GM18520 (cell line): Measurements from ENCODE around the gene ZNF880.
A peak's percentile ranks its signal among the peaks of the same experiment; 100 is the strongest.
"Not testable (repeated sequence)": the region's sequence is repeated elsewhere in the genome, so short reads cannot be mapped to it uniquely, and the experiment has no call there.

Source experiments
- ATAC-seq: cut with Tn5 transposase; IDR thresholded peaks from one replicate; pipeline ENCODE4 v1.9.1; 2021; ENCODE audit not compliant: unreplicated experiment

Gene ZNF880

DNA sequence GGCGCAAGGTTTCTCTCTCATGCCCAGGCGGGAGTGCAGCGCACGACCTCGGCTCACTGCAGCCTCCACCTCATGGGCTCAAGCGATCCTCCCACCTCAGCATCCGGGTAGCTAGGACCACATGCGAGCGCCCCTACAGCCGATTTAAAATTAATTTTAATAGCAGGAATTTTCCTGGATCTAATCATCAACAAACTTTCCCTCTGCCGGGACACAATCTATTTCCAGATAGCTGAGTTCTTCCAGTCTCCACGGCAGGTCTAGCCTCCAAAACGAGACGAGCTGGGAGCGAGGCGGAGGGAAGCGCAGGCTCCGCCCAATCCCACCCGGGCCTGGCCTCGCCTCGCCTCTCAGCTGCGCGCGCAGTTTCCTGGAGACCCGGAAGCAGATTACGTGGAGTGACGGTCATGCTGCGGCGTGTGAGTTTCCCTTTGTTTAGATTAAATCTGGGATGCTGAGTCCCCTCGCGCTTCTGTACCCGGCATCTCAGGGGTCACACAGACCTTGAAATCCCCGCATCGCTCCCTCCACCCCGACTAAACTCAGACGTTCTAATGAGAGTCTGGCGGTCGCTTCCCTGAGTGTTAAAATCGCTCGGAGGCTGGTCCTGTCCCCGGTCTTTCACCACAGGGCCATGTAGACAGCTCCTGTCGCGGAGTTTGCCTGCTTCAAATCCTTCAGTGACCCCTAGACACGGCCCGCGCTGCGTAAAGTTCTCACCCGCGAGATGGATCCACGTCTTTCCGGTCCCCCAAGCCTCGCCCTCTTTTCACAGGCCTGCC, at the start of gene ZNF880:
ZNF880 (plus strand) TSS at position 365 of the 782 bp plus-strand sequence; CDS start at position 408, 43 bp downstream.
- ATAC-seq = no peak

DNA sequence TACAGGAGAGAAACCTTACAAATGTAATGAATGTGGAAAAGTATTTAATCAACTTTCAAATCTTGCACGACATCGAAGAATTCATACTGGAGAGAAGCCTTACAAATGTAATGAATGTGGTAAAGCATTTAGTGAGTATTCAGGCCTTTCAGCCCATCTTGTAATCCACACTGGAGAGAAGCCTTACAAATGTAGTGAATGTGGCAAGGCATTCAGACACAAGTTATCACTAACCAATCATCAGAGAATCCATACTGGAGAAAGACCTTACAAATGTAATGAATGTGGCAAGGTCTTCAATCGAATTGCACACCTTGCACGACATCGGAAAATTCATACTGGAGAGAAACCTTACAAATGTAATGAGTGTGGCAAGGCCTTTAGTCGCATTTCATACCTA, 47.3 kb upstream of the ZNF880 start:
- ATAC-seq = no peak

DNA sequence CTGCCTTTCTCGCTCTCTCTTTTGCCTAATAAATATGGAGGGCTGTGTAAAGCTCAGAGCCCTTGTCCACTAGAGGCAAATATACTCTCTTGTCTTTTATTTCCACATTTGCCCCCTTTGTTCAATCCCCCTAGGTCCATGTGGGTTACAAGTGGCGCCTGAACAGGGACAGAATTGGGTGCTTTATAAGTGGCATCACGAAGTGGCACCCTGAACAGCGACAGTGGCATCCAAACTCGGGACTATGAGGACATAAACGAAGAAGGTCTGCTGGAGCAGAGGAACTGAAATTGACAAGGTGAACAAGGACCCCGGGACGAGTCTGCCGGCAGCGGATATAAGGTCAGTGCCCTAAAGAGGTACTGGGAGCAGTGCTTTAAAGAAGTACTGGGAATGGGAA, 38.0 kb upstream of the ZNF880 start:
- no peak for ATAC-seq

DNA sequence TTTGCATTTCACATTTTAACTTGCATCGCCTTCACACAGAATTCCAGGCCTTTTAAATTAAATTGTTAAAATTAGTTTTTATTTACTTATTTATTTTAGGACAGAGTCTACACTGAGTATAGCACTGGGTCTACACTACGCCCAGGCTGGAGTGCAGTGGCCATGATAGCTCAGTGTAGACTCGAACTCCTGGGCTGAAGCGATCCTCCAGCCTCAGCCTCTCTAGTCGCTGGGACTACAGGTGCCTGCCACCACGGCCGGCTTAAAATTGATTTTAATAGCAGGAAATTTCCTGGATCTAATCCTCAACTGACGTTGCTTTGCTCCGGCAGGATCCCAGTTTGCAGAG, 34.0 kb upstream of the ZNF880 start:
- no peak for ATAC-seq

DNA sequence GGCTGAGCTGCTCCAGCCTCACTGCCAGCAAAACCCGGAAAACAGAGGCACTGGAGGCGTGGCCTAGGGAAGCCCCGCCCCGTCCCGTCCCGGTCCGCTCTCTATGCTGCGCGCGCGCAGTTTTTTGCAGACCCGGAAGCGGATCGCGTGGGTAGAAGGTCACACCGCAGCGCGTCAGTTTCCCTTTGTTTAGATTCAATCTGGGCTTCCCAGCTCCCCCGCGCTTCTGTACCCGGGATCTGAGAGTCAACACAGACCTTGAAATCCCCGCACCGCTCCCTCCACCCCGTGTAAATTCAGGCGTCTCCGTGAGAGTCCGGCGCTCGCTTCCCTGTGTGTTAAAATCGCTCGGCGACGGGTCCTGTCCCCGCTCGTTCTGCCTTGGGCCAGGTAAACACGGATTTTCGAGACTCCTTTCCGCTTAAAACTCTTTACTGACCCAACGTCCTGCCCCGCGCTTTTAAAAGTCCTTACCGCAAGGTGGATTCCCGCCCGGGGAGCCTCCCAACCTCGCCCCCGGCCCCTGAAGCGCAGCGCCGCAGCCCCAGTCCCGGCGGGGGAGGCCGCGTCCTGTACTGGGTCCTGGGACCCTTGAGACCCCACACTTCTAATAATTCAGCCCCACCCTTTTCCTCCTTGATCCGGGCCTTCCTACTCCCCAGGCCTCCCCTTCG, 33.5 kb upstream of the ZNF880 start, which contains the start of gene ZNF610:
ZNF610 (plus strand) TSS at position 127 of the 674 bp plus-strand sequence. CDS start 12,930 bp downstream, outside the sequence.
- ATAC-seq = no peak

DNA sequence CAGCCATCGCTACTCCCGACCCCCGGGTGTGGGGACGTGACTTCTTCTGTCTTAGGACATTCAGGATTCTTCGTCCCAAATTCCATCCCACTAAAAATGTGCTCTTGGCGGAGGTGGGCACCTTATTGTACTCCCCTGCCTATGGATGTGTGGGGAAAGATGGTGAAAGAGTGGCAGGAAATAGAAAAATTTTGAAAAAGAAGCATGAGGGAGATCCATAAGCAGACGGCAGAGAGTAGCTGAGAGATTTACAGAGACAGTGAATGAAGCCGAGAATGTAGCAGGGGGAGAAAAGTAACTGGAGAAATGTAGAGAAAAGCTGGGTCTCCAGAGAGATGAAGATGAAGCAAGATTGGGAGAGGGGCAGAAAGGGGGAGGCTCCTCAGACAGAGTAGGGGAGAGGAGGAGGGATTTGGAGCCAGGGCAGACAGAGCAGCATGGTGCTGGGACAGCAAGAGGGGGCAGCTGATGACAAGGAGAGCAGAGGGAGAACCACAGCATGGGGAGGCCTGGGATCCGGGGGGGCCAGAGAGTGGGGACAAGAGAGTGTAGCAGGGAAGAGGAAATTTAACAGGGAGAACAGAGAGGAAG, 32.8 kb upstream of the ZNF880 start:
- no peak for ATAC-seq

DNA sequence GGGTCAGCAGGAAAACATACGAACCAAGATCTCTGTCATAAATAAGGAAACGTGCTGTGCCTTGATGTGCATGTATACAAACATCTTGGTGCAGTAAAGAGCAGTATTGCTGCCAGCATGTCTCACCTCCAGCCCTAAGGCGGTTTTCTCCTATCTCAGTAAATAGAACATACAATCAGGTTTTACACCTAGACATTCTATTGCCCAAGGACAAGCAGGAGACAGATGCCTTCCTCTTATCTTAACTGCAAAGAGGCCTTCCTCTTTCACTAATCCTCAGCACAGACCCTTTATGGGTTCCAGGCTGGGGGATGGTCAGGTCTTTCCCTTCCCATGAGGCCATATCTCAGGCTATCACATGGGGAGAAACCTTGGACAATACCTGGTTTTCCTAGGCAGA, 30.7 kb upstream of the ZNF880 start:
- ATAC-seq = not testable (repeated sequence)

DNA sequence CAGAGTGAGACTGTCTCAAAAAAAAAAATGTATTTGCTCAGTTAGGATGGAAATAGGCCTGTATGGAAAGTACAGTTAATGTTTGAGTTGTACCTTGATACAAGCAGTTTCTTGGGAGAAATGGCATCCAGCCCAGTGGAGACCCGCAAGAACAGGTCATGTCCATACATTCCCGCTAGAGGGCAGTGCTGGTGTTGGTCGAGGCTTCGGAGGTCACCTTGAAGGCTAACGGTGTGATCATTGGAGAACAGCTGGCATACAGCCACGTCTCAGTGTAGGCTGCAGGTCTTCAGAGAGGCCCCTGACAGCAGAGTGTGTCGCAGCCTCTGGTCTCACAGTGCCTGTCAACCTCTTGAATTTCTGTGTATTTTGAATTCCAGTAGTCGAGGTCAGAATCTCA, 26.2 kb upstream of the ZNF880 start:
- ATAC-seq = no peak

DNA sequence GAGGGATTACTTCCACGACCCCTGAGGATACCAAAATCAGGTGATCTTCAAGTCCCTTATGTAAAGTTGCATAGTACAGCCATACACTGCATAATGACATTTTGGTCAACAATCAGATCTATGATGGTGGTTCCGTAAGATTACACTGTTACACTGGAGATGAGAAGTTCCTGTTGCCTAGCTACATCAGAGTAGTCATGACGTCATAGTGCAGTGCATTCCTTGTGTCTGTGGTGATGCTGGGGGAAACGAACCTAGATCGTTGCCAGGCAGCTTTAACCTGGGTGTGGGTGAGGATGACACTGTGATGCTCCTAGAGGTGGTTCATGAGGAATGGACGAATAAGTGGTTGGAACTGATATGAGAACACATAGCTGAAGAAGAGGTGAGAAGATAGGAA, 24.6 kb upstream of the ZNF880 start:
- no peak for ATAC-seq

DNA sequence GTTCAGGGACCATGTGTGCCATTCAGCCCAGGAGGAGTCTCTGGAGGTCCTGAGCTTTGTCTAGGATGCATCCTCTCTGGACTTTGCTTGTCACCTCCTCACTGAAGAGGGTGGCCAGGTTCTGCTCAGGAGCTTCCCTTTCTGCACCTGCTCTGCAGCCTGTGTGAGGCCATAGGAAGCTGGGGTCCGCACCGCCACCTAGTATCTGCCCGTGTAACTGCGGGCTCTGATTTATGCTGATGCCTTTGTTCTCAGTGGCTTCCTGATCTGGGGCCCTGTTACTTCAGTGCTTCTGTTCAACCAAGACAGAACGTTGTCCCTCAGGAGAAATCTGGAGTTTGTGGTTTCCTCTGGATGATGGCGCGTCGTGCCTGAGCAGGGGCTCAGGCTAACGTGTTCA, 18.2 kb upstream of the ZNF880 start:
- ATAC-seq = no peak

DNA sequence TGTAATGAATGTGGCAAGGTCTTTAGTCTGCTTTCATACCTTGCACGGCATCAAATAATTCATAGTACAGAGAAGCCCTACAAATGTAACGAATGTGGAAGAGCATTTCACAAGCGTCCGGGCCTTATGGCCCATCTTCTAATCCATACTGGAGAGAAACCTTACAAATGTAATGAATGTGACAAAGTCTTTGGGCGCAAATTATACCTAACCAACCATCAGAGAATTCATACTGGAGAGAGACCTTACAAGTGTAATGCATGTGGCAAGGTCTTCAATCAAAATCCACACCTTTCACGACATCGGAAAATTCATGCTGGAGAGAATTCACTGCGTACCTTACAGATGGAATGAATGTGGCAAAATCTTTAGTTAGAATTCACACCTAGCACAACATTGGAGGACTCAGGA, 3.3 kb upstream of the ZNF880 start:
- ATAC-seq = no peak

DNA sequence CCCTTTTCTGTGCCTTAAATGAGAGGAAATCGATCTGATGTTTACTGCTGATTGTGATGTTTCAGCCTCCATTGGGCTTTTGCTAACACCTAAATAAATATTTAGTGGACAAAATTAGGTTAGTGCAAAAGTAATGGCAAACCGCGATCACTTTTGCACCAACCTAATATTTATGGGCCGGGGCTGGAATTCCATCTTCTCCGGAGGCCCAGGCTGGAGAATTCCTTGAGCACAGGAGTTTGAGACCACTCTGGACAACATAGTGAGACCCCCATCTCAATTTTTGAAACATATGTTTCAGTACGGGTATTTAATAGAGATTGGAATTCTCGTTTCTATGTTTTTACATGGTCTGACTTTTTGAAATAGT, 603 bp downstream of the ZNF880 start:
- no peak for ATAC-seq

DNA sequence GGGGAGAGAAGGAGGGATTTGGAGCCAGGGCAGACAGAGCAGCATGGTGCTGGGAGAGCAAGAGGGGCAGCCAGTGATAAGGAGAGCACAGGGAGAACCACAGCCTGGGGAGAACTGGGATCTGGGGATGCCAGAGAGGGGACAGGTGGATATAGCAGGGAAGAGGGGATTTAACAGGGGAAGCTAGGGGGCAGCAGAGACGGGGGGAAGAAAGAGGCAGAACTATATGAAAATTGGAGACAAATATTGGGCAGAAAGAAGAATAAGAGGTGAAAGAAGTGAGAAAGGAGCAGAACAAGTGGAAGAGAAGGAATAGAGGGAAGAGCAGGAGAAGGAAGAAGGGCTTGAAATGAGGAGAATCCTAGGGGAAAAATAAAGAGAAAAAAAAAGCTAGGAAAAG, 21.4 kb downstream of the ZNF880 start:
- no peak for ATAC-seq

DNA sequence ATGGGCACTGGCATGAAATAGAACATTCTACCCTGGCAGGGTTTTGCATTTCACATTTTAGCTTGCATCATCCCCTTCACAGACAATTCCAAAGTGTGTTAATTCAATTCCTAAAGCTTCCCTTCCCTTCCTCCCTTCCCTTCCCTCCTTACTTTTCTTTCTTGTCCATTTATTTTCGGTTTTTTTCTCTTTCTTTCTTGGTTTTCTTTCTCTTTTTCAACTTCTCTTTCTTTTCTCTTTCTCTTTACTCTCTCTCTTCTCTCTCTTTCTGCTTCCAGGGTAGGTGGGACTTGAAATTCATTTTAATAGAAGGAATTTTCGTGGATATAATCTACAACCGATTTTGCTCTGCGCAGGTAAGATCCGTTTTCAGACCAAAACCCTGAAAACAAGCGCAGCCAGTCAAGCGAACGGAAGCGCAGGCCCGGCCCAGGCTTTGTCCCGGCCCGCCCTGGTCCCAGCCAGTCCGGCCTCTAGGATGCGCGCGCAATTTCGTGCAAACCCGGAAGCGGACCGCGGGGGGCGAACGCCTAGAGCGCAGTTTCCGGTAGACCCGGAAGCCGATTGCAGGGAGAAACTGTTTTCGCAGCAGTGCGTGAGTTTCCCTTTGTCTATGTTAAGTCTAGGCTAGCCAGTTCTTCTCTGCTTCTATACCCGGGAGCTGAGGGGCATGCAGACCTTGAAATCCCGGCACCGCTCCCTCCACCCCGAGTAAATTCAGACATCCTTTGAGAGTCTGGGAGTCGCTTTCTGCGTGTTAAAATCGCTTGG, 27.8 kb downstream of the ZNF880 start, which contains the start of gene ZNF528:
ZNF528 (plus strand) TSS at position 540 of the 771 bp plus-strand sequence. CDS start 4,165 bp downstream, outside the sequence.
- peak; percentile 89 for ATAC-seq

DNA sequence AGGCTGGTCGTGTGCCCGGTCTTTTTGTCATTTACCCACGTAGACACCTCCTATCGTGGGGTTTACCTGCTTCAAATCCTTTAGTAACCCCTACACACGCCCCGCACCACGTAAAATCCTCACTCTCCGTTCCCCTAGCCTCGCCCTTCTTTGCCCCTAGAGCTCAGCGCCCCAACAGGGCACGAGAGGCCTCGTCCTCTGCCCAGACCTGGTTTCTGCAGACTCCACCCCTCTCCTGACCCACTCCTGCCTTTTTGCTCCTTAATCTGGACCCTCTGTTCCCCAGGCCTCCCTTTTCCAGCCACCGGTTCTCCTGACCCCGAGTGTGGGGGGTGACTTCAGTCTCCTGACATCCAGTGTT, 28.3 kb downstream of the ZNF880 start:
- no peak for ATAC-seq

DNA sequence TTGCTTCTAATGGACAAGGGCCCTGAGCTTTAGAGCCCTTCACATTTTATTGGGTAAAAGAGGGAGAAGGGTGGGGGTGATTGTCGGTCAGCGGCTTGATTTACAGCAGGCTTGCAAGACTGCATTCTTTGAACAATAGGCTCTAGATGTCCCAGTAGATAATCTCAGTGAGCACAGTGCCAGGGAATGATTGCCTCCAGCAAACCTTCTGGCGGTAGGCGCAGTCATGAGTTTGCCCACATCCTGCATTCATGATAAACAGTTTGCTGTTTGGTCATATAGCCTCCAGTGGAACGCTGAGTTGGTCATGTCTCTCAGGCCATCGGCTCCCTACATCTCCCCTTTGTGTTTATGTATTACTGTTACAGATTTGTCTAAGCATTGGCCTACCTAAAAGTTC, 40.6 kb downstream of the ZNF880 start:
- no peak for ATAC-seq

DNA sequence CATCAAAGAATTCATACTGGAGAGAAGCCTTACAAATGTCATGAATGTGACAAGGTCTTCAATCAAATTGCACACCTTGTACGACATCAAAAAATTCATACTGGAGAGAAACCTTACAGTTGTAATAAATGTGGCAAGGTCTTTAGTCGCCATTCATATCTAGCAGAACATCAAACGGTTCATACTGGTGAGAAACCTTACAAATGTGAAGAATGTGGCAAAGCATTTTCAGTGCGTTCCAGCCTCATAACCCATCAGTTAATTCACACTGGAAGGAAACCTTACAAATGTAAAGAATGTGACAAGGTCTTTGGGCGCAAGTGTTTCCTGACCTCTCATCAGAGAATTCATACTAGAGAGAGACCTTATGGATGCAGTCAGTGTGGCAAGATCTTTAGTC, 46.0 kb downstream of the ZNF880 start:
- ATAC-seq = no peak

DNA sequence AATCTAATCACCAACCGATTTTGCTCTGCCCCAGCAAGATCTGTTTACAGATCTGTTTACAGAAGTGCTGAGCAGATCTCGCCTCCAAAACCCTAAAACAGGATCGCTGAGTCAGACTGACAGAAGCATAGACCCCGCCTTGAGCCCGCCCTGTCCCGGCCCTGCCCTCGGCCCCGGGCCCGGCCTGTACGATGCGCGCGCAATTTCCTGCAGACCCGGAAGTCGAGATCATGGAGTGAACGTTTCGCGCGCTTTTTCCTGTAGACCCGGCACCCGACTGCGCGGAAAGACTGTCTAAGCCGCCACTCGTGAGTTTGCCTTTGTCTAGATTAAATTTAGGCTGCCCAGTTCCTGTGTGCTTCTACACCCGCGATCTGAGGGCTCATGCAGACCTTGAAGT, 59.2 kb downstream of the ZNF880 start, which contains the start of gene ZNF534:
ZNF534 (plus strand) TSS at position 212 of the 400 bp plus-strand sequence. CDS start 2,327 bp downstream, outside the sequence.
- ATAC-seq = no peak
